K562 (cell line): Measurements from ENCODE around the gene GMDS.

ENCODE experiments used
- NFE2 ChIP-seq: IDR thresholded peaks from 2 replicates; pipeline ENCODE4 v1.6.1; 2014; ENCODE audit warnings: antibody characterized with exemption, low read depth
- TF ChIP-seq, protein P1 (sequence below), 3 experiments: IDR thresholded peaks in 2 of 3; conservative IDR thresholded peaks in 1 of 3; 2 replicates each; pipeline ENCODE4 v1.5.1; 2011 to 2012; ENCODE audit warnings: low read length in 3 of 3, mild to moderate bottlenecking in 3 of 3, control low read depth in 2 of 3, improper control_type of control experiment in 1 of 3, inconsistent platforms in 1 of 3, low read depth in 1 of 3, mixed read lengths in 1 of 3, moderate library complexity in 1 of 3; ENCODE audit not compliant: insufficient read depth in 2 of 3

DNA sequence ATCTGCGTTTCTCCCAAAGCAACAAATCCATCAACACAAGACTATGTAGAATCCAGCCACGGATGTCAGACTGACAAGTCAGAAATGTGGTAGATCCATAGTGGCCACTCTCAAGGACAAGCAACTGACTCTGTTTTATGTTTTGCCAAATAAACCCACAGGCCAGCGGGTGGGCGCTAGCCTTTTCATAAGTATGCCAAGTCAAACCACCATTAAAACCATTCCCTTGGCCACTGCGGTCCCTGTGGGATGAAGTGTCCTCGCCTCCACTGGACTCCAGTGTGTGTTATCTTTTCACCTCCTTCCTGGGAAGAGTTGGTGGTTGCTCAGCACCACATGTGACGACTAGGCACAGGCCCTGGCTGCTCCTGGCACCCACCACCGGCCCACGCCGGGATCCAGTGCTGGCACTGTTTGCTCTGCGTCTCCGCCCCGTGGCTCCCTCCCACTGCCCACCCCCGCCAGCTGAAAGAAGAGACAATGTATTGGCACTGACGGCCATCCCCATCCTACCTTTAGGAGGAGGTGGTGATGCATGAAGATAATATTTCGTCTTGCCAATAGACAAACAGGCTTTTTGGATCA lies 532.3 kb downstream of the GMDS start:
- TF ChIP-seq, protein P1, sequence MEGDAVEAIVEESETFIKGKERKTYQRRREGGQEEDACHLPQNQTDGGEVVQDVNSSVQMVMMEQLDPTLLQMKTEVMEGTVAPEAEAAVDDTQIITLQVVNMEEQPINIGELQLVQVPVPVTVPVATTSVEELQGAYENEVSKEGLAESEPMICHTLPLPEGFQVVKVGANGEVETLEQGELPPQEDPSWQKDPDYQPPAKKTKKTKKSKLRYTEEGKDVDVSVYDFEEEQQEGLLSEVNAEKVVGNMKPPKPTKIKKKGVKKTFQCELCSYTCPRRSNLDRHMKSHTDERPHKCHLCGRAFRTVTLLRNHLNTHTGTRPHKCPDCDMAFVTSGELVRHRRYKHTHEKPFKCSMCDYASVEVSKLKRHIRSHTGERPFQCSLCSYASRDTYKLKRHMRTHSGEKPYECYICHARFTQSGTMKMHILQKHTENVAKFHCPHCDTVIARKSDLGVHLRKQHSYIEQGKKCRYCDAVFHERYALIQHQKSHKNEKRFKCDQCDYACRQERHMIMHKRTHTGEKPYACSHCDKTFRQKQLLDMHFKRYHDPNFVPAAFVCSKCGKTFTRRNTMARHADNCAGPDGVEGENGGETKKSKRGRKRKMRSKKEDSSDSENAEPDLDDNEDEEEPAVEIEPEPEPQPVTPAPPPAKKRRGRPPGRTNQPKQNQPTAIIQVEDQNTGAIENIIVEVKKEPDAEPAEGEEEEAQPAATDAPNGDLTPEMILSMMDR (IDR thresholded peaks at IDR 0.05 in 2 of 3, conservative IDR thresholded peaks at IDR 0.05 in 1 of 3; ENCODE audit: insufficient read depth in 2 of 3, low read depth in 1 of 3, low read length in 3 of 3) = no peak
- no peak for TF ChIP-seq NFE2
